ENCODE data around the gene FKBP14.
"Not testable (repeated sequence)": the region's sequence is repeated elsewhere in the genome, so short reads cannot be mapped to it uniquely, and the experiment has no call there.

The FKBP14 gene

GRCh38 chr7:29989257-29989995, 37.1 kb downstream of the FKBP14 start, which contains the start of gene SCRN1:
SCRN1 (minus strand) TSS chr7:29989801; CDS start chr7:29969067, 20,734 bp downstream.
- no peak for DNase-seq

GRCh38 chr7:29988424-29989256, 37.9 kb downstream of the FKBP14 start:
- no peak for DNase-seq

- no peak for DNase-seq
Measured at GRCh38 chr7:29987811-29988317, 38.6 kb downstream of the FKBP14 start.

GRCh38 chr7:29987083-29987482, 39.4 kb downstream of the FKBP14 start:
- DNase-seq: no peak

GRCh38 chr7:29980151-29980550, 46.4 kb downstream of the FKBP14 start:
- no peak for DNase-seq

- no peak for DNase-seq
Measured at GRCh38 chr7:29977886-29978651, 48.4 kb downstream of the FKBP14 start.

- no peak for DNase-seq
Measured at GRCh38 chr7:29976673-29977415, 49.7 kb downstream of the FKBP14 start.

- no peak for DNase-seq
Measured at GRCh38 chr7:29976266-29976665, 50.2 kb downstream of the FKBP14 start.

- no peak for DNase-seq
Measured at GRCh38 chr7:29975561-29975960, 50.9 kb downstream of the FKBP14 start.

- DNase-seq: no peak
Measured at GRCh38 chr7:29974286-29974685, 52.2 kb downstream of the FKBP14 start.

GRCh38 chr7:29972315-29972669, 54.2 kb downstream of the FKBP14 start:
- DNase-seq: no peak

GRCh38 chr7:29971566-29972314, 54.8 kb downstream of the FKBP14 start:
- DNase-seq: no peak

GRCh38 chr7:29970158-29970557, 56.3 kb downstream of the FKBP14 start:
- DNase-seq: no peak

- DNase-seq: no peak
Measured at GRCh38 chr7:29969738-29970137, 56.8 kb downstream of the FKBP14 start.

- no peak for DNase-seq
Measured at GRCh38 chr7:29968683-29969395, 57.7 kb downstream of the FKBP14 start.

GRCh38 chr7:29965030-29965429, 61.5 kb downstream of the FKBP14 start:
- DNase-seq: no peak

- DNase-seq: no peak
Measured at GRCh38 chr7:29962035-29962434, 64.5 kb downstream of the FKBP14 start.

- DNase-seq: not testable (repeated sequence)
Measured at GRCh38 chr7:29961611-29962010, 64.9 kb downstream of the FKBP14 start.
